8988T (cell line): ENCODE results near the gene CHN2.

ENCODE experiments used
- DNase-seq: peaks from one replicate; pipeline ENCODE4 v3.0.0; 2011

The CHN2 gene

GRCh38 chr7:29229066-29229465 is 34.5 kb downstream of the CHN2 start:
- no peak for DNase-seq

- DNase-seq = no peak
These were observed 35.4 kb downstream of the CHN2 start for GRCh38 chr7:29229946-29230345.

GRCh38 chr7:29230871-29231345 is 36.3 kb downstream of the CHN2 start:
- no peak for DNase-seq

GRCh38 chr7:29231671-29232232 is 37.2 kb downstream of the CHN2 start:
- no peak for DNase-seq

DNA sequence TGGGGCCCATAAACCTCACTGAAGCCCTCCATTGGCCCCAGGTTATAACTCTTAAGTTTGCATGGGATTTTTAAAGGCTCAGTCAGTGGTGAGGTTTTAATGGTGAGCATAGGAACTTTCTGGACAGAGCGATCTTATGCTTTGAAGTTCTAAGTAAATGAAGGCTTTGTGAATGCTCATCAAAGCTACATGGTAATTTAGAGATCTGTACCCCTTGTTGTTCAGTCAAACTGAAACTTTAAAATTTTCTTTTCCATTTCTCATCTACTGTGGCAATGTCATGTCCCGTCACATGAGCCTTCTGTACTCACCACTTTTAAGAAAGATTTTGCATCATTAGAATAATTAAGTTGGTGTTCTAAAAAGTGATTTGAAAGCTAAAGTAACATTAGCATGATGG is 39.9 kb downstream of the CHN2 start:
- no peak for DNase-seq

- DNase-seq = no peak
These were observed 41.6 kb downstream of the CHN2 start for GRCh38 chr7:29236071-29236580.

DNA sequence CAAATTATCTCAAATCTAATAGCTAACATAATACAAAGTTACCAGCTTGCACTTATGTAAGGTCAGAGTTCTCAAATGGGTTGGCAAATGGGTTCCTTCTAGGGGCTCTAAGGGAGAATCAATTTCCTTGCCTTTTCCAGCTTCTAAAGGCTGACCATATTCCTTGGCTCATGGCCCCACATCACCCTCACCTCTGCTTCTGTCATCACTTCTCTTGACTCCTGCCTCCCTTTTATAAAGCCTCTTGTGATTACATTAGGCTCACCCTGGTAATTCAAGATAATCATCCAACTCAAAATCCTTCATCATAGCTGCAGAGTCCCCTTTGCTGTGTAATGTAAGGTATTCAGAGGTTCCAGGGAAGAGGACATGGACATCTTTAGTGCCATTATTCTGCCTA is 42.1 kb downstream of the CHN2 start:
- DNase-seq = no peak

DNA sequence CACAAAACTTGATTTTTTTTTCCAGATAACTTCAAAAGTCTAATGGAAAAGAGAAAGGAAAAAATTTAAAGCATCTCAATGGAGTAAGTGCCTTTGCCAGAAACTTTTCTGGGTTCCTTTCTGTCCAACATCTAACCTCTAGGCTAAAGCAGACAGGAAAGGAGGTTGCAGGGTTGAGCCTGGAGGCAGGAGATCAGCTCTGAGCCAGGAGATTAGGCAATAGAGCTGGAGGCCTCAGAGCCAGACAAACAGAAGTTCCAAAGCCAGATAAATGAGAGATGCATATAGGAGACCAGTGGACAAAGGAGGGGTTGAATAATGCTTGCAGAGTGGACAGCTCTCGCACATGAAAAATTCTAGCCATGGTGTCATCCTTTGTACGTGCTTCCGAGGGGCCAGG is 42.9 kb downstream of the CHN2 start:
- DNase-seq = no peak

DNA sequence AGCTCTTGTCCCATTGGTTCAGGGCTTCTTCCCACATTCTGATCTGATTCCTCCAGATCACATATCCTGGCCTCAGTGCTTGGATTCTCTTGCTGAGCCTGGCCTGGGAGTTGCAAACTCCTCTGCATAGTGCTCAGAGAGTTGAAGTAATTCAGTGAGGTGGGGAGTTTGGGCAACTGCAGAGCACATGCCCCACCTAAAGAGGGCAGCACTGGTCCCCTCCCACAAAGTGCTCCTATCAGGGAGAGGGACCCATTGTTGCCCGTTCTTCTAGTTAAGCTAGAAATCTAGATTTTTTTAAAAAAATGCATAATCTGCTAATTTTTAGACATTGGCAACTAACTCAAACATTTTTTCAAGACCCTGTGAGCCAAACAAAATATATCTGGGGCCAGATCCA is 45.1 kb downstream of the CHN2 start:
- DNase-seq = peak; percentile 21

DNA sequence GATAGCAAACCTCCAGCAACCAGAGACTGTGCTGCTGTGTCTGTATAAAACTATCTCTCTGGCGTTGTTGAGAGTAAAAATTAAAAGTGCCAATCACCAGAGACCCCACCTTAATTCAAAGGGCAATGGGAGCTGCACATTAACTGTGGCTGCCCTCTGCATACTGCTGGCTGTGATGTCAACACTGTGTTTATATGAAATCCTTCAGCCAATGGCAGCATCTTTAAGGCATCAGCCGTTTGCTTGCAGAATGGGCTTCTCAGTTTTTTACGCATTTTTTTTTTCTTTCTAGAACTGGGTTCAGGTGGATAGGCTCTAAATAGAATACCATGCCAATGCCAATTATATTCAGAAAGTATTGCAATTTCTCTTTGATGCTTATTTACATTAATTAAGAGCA is 47.7 kb downstream of the CHN2 start:
- DNase-seq = no peak

DNA sequence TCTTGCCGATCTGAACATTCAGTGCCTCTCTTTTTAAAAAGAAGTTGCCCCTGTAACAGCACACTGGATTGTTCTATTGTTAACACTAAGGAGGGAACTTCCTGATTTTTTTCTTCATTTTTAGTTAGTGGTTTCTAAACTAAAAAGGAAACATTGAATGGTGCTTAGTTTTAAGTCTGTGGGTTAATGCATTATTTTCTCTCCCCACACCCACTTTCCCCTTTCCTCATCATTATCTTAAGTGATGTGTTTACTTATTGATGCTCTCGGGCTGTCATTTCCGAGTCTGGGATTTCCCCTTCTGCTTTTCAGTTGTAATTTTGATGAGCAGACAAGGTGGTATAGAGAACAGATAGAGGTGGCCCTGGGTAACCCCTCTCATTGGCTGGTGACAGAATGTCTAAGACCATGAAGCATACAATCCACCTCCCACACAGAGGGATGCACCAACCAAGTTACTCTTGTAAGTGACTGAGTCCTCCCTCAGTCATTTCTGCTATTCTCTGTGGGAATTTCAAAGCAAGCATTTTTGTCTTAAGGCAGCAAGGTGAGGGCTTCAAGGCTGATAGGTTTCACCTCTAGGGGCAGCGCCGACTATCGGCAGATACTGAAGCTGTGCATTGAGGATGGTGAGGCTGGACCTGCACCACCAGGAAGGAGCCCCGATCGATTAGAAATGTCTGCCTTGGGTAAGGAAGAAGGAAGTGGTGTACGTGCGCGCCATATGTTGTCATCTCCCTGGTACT is 49.5 kb downstream of the CHN2 start:
- no peak for DNase-seq

- no peak for DNase-seq
These were observed 52.8 kb downstream of the CHN2 start for GRCh38 chr7:29247224-29247962.

- no peak for DNase-seq
These were observed 53.3 kb downstream of the CHN2 start for GRCh38 chr7:29247963-29248236.

- no peak for DNase-seq
These were observed 54.3 kb downstream of the CHN2 start for GRCh38 chr7:29248713-29249382.

DNA sequence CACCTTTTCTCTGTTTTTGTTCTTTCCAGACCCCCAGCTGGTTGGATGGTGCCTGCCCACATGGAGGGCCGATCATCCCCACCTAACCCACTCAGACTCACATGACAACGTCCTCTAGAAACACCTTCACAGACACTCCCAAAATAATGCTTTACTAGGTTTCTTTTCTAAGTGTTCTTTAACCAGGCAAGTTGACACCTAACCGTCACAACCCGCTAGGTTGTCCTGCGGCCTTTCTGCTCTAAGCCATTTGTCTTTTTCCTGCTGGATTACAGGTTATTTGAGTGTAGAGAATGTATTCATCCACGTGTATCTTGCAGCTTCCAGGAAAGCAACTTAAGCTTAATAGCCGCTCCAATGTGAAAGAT is 54.8 kb downstream of the CHN2 start:
- no peak for DNase-seq

- DNase-seq = no peak
These were observed 55.3 kb downstream of the CHN2 start for GRCh38 chr7:29249860-29250259.

- DNase-seq = no peak
These were observed 58.6 kb downstream of the CHN2 start for GRCh38 chr7:29253225-29253624.

DNA sequence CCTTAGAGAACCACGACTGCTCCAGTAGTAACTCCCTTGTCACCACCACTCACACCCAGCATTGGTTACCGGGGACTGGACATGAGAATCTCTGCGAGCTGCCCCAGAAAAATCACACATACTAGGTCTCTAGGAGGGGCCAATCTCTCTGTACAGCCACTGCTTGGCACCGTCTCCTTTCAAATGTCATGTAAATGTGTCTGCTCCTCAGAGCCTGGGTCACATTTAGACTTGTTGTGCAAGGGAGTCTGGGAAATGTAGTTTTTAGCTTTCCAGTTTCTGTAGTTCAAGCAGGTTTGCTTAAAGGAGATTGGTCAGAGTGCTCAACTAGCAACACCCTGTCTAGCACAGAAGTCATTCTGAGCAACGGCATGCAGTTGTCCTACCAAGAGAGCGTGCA is 60.0 kb downstream of the CHN2 start:
- DNase-seq = no peak

DNA sequence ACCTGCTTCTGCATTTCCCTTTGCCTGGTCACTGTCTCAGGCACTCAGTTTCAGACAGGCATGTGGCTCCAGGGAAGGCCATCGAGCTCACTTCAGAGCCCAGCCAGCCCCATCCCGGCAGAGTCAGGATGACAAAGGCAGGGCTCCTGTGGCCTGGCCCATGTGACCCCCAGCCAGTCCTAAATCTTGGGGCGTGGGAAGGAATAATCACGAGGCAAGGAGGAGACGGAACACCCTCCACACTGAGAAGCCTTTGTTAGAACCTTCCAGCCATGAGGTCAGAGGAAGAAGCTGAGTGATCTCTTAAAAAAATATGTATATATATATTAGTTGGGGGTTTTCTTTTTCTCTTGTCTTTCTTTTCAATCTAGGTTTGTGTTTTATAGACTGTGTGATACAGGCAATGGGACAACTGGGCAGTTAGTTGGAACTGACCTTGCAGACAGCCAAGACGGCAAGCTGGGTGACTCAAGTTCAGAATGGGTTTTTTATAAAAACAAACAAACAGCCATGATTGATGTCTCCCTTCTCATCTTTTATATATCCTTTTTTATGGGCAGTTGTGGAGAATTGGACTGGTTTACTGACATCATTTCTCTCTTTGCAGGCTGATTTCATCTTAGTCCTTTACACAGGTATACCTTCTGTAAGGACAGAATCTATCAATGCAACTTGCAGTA is 60.8 kb downstream of the CHN2 start:
- DNase-seq = no peak

DNA sequence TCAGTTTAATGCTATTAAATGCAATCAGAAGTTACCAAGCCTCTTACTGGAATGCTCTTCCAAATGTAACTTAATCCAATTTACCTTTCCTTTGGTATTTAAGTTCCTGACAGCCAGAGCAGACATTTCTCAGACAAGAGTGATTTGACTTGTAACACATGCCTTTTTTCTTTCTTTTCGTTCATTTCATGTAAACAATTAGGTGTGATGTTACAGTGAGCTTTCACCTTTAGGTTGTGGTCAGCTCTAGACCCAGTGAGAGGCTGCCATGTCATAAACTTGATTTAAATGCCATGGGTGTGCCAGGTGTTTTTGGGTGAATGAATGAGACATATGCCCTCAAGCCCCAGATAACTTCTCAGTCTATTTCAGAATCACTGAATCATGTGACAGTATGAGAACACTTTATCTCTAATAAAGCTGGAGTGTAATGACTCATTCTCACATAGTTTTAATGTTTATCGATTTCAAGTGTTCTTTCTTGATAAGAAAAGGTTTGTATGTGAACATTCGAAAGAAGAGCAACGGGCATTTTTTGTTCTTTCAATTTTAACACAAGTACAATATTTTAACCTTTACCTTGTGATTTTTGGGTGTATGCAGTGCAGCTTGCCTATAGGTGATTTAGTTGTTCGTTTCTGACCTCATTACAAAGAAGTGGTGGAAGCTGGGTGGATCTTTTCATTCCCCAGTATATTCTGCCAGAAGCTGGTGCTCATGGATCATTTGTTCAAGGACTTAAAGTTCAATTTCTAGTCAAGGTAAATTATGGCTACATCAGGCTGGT is 61.5 kb downstream of the CHN2 start:
- DNase-seq = no peak

DNA sequence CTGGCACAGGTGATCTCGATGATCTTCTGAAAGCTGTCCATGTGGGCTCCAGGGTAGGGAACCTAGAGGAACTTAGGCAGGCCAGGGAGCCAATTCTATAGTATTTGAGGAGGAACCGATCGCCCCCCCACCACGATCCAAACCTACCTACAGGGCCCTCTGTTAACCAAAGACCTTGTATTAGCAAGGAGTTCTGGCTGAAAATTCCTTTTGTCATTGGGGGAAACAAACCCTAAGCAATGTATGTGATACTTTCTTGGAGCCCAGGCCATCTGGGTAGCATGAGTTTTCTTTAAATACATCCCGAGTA is 62.1 kb downstream of the CHN2 start:
- DNase-seq = no peak

DNA sequence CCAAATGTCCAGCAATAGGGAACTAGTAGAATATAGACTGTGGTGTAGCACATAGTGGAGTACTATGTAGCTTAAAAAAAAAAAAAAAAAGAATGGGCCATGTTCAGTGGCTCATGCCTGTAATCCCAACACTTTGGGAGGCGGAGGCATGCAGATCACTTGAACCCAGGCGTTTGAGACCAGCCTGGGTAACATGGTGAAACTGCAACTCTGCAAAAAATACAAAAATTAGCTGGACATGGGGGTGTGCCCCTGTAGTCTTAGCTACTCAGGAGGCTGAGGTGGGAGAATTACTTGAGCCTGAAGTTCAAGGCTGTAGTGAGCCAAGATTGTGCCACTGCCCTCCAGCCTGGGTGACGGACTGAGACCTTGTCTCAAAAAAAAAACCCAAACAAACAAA is 64.4 kb downstream of the CHN2 start:
- DNase-seq = no peak
